Measurements from ENCODE around the gene LAMC2. TPM values are rescaled to one million over a fixed set of nuclear protein-coding genes. Genes with fewer than 3 reads are reported as not detected.

The LAMC2 gene
- total and polyA plus RNA-seq, 2 of the 13 experiments (the other 11 are each of a cell fraction or from before 2014, with no cell fraction given): 0.03 TPM; not detected in 1

DNA sequence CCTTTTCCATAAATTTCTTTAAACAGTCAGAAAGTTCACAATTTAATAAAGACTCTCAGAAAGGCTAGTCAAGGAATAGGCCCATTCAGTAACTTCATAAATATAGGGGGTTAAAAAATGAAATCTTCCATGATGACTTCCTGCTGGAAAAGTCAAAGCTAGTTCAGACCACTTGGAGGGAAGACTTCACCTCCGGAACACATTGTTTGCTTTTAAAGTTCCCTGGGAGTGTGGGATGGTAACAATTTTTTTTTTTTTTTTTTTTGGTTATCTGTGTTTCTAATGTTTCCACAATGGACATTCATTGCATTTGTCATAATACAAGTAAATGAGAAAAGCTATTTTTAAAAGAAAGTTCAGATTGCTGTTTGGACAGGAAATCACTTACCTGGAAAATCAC, 18.4 kb upstream of the LAMC2 start:
- H3K27ac ChIP-seq (ENCODE audit: extremely low read length, insufficient read depth, low read length): no peak overlapping the region
- CTCF ChIA-PET (ENCODE audit: low intra/inter-chr PET ratio, low total read pairs): no interaction called here
- BruUV-seq (replicated peaks): no TSS peak
- TF ChIP-seq ZFP36L1 (CRISPR knock-in tag; IDR thresholded peaks at IDR 0.05) (no peak), MYC (CRISPR knock-in tag; IDR thresholded peaks at IDR 0.05; ENCODE audit: borderline replicate concordance) (no peak), AHR (CRISPR knock-in tag; IDR thresholded peaks at IDR 0.05) (no peak), SOX13 (IDR thresholded peaks at IDR 0.05) (no peak), SOX13 (CRISPR knock-in tag; conservative IDR thresholded peaks at IDR 0.05 in 1 of 2, IDR thresholded peaks at IDR 0.05 in 1 of 2) (no peak), KLF15 (CRISPR knock-in tag; IDR thresholded peaks at IDR 0.05; ENCODE audit: borderline replicate concordance) (no peak), AGO2 (optimal IDR thresholded peaks at IDR 0.05; ENCODE audit: low read depth, low read length) (no peak), ZNF737 (CRISPR knock-in tag; IDR thresholded peaks at IDR 0.05; ENCODE audit: borderline replicate concordance) (no peak), ZNF317 (CRISPR knock-in tag; IDR thresholded peaks at IDR 0.05) (no peak), ZNF430 (CRISPR knock-in tag; IDR thresholded peaks at IDR 0.05) (no peak), MAFF (IDR thresholded peaks at IDR 0.05; ENCODE audit: low read depth, low read length) (no peak), FOXA1 (IDR thresholded peaks at IDR 0.05) (no peak), FOXA1 (CRISPR knock-in tag; IDR thresholded peaks at IDR 0.05) (no peak), HOXD1 (CRISPR knock-in tag; IDR thresholded peaks at IDR 0.05) (no peak), ZFX (CRISPR knock-in tag; IDR thresholded peaks at IDR 0.05; ENCODE audit: low read depth) (no peak), HOXA5 (CRISPR knock-in tag; IDR thresholded peaks at IDR 0.05) (no peak), ARNTL (CRISPR knock-in tag; IDR thresholded peaks at IDR 0.05) (no peak), ZNF230 (CRISPR knock-in tag; IDR thresholded peaks at IDR 0.05) (no peak), ZBTB3 (CRISPR knock-in tag; IDR thresholded peaks at IDR 0.05; ENCODE audit: borderline replicate concordance, low read depth) (no peak)
- TF ChIP-seq, protein P1, sequence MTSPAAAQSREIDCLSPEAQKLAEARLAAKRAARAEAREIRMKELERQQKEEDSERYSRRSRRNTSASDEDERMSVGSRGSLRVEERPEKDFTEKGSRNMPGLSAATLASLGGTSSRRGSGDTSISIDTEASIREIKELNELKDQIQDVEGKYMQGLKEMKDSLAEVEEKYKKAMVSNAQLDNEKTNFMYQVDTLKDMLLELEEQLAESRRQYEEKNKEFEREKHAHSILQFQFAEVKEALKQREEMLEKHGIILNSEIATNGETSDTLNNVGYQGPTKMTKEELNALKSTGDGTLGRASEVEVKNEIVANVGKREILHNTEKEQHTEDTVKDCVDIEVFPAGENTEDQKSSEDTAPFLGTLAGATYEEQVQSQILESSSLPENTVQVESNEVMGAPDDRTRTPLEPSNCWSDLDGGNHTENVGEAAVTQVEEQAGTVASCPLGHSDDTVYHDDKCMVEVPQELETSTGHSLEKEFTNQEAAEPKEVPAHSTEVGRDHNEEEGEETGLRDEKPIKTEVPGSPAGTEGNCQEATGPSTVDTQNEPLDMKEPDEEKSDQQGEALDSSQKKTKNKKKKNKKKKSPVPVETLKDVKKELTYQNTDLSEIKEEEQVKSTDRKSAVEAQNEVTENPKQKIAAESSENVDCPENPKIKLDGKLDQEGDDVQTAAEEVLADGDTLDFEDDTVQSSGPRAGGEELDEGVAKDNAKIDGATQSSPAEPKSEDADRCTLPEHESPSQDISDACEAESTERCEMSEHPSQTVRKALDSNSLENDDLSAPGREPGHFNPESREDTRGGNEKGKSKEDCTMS (CRISPR knock-in tag; conservative IDR thresholded peaks at IDR 0.05): no peak
- TF ChIP-seq, protein P2, sequence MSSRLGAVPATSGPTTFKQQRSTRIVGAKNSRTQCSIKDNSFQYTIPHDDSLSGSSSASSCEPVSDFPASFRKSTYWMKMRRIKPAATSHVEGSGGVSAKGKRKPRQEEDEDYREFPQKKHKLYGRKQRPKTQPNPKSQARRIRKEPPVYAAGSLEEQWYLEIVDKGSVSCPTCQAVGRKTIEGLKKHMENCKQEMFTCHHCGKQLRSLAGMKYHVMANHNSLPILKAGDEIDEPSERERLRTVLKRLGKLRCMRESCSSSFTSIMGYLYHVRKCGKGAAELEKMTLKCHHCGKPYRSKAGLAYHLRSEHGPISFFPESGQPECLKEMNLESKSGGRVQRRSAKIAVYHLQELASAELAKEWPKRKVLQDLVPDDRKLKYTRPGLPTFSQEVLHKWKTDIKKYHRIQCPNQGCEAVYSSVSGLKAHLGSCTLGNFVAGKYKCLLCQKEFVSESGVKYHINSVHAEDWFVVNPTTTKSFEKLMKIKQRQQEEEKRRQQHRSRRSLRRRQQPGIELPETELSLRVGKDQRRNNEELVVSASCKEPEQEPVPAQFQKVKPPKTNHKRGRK (CRISPR knock-in tag; IDR thresholded peaks at IDR 0.05): no peak
- TF ChIP-seq, protein P3, sequence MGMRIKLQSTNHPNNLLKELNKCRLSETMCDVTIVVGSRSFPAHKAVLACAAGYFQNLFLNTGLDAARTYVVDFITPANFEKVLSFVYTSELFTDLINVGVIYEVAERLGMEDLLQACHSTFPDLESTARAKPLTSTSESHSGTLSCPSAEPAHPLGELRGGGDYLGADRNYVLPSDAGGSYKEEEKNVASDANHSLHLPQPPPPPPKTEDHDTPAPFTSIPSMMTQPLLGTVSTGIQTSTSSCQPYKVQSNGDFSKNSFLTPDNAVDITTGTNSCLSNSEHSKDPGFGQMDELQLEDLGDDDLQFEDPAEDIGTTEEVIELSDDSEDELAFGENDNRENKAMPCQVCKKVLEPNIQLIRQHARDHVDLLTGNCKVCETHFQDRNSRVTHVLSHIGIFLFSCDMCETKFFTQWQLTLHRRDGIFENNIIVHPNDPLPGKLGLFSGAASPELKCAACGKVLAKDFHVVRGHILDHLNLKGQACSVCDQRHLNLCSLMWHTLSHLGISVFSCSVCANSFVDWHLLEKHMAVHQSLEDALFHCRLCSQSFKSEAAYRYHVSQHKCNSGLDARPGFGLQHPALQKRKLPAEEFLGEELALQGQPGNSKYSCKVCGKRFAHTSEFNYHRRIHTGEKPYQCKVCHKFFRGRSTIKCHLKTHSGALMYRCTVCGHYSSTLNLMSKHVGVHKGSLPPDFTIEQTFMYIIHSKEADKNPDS (CRISPR knock-in tag; IDR thresholded peaks at IDR 0.05): no peak
- no peaks in the 10 kb centered on the region for H3K79me2 ChIP-seq (ENCODE audit: insufficient read depth, low read length)
- H4K20me1 ChIP-seq (ENCODE audit: insufficient read depth, low read length): no peaks in the 10 kb centered on the region
- POLR2A ChIA-PET: no interaction called here
- ATAC-seq: no peak
- H3K4me2 ChIP-seq (ENCODE audit: low read depth, low read length): no peak overlapping the region
- no peaks in the 10 kb centered on the region for H3K4me1 ChIP-seq (ENCODE audit: insufficient read depth, low read length)
- no peaks in the 10 kb centered on the region for H3K9me3 ChIP-seq (ENCODE audit: low read length)
- H2AFZ ChIP-seq (ENCODE audit: low read length): no peak overlapping the region
- intact Hi-C loops (cut with micrococcal nuclease; ENCODE audit: unreplicated experiment) (no loop called here), in situ Hi-C loops (cut with HindIII; ENCODE audit: extremely low pct_ligation_motif_present, low pct_unique_long_range_greater_than_20kb) (no loop called here)
- H3K4me3 ChIP-seq (replicated peaks in 1 of 3; ENCODE audit: insufficient read depth in 1 of 3, low read depth in 2 of 3, low read length in 3 of 3): no peak overlapping the region
- no peak for FAIRE-seq
- H3K9ac ChIP-seq (ENCODE audit: insufficient read depth, low read depth, low read length): no peak overlapping the region
- no peaks in the 10 kb centered on the region for H3K36me3 ChIP-seq (replicated peaks in 1 of 2; ENCODE audit: control insufficient read depth in 1 of 2, insufficient read depth in 2 of 2, low read length in 2 of 2)
- no peaks in the 10 kb centered on the region for H3K27me3 ChIP-seq (ENCODE audit: control insufficient read depth in 1 of 2, insufficient read depth in 2 of 2, low read length in 2 of 2)
- DNase-seq (ENCODE audit: low spot score): no peak
- 0% methylated on average over 1 of the region's 1 CpG for WGBS (ENCODE audit: low lambda C conversion rate)
